GM18526 (cell line): ENCODE data around the gene HIP1.
"Not testable (repeated sequence)": the region's sequence is repeated elsewhere in the genome, so short reads cannot be mapped to it uniquely, and the experiment has no call there.

Source experiments
- POLR2A ChIP-seq: IDR thresholded peaks from 3 replicates; pipeline ENCODE4 v1.6.1; 2011; ENCODE audit not compliant: insufficient read length; ENCODE audit errors: extremely low read depth

Gene HIP1

GRCh38 chr7:75532639-75533038 lies 206.1 kb downstream of the HIP1 start:
- no peak for TF ChIP-seq POLR2A

GRCh38 chr7:75531359-75531821 lies 207.4 kb downstream of the HIP1 start:
- TF ChIP-seq POLR2A: no peak

GRCh38 chr7:75492020-75492419 lies 246.7 kb downstream of the HIP1 start, which contains the start of gene SPDYE5:
Gene SPDYE5 (plus strand): TSS chr7:75492320. CDS start chr7:75494048, 1,728 bp downstream.
- not testable (repeated sequence) for TF ChIP-seq POLR2A

- peak; percentile 65 for TF ChIP-seq POLR2A
Measured at GRCh38 chr7:75485979-75486643, 252.6 kb downstream of the HIP1 start, which contains the start of gene POM121C. Gene POM121C (minus strand): TSS chr7:75486299. CDS start chr7:75441496, 44,803 bp downstream.
